K562 (cell line): ENCODE results near the gene TRMT1. TPM values are rescaled to one million over a fixed set of nuclear protein-coding genes. Genes with fewer than 3 reads are reported as not detected.

Experiments used
- CC2D1A ChIP-seq: fragments of 450-650 bp; IDR thresholded peaks from 2 replicates; pipeline ENCODE4 v1.6.1; 2017; ENCODE audit warnings: mild to moderate bottlenecking
- CCNT2 ChIP-seq: IDR thresholded peaks from 2 replicates; pipeline ENCODE4 v1.6.1; 2011; ENCODE audit warnings: borderline replicate concordance, low read depth, mild to moderate bottlenecking, moderate library complexity, mixed read lengths, low read length; ENCODE audit not compliant: insufficient read length; ENCODE audit errors: extremely low read depth
- EGR1 ChIP-seq: fragments of 450-650 bp; conservative IDR thresholded peaks from 2 replicates; pipeline ENCODE4 v1.6.1; 2017; ENCODE audit warnings: mild to moderate bottlenecking
- EWSR1 ChIP-seq: fragments of 450-650 bp; IDR thresholded peaks from 2 replicates; pipeline ENCODE4 v1.6.1; 2018; ENCODE audit warnings: borderline replicate concordance, mild to moderate bottlenecking, low read depth, moderate library complexity; ENCODE audit not compliant: partially characterized antibody
- FOXJ3 ChIP-seq: sonication (generic); formaldehyde crosslinking; IDR thresholded peaks from 2 replicates; pipeline ENCODE4 v1.4.0; 2020; ENCODE audit warnings: mild to moderate bottlenecking, missing genetic modification reagents
- HDAC3 ChIP-seq: fragments of 450-650 bp; IDR thresholded peaks from 2 replicates; pipeline ENCODE4 v1.6.1; 2018; ENCODE audit warnings: borderline replicate concordance, mild to moderate bottlenecking, moderate library complexity; ENCODE audit not compliant: partially characterized antibody
- HNRNPUL1 ChIP-seq: fragments of 200-400 bp; formaldehyde crosslinking; IDR thresholded peaks from 2 replicates; pipeline ENCODE4 v1.6.1; 2017; ENCODE audit warnings: low read length
- HOXB6 ChIP-seq: fragments of 250-450 bp; sonication (Bioruptor Pico); IDR thresholded peaks from 2 replicates; pipeline ENCODE4 v1.5.1; 2022; ENCODE audit warnings: mild to moderate bottlenecking, borderline replicate concordance
- ILF3 ChIP-seq: fragments of 450-650 bp; IDR thresholded peaks from 2 replicates; pipeline ENCODE4 v1.6.1; 2018; ENCODE audit warnings: antibody characterized with exemption, mild to moderate bottlenecking, moderate library complexity, borderline replicate concordance
- JUN ChIP-seq, 2 experiments: sonication (generic) in 1 of 2; formaldehyde crosslinking in 1 of 2; IDR thresholded peaks; 2 replicates each; pipeline versions ENCODE4 v1.6.1 to v1.8.0; 2012 to 2022; ENCODE audit warnings: borderline replicate concordance in 2 of 2, mild to moderate bottlenecking in 2 of 2, improper control_type of control experiment in 1 of 2, low read depth in 1 of 2, low read length in 1 of 2, missing genetic modification reagents in 1 of 2
- KAT7 ChIP-seq: sonication (generic); formaldehyde crosslinking; IDR thresholded peaks from 2 replicates; pipeline ENCODE4 v1.8.0; 2022; ENCODE audit warnings: missing genetic modification reagents, mild to moderate bottlenecking, borderline replicate concordance
- LCOR ChIP-seq: sonication (generic); formaldehyde crosslinking; IDR thresholded peaks from 2 replicates; pipeline ENCODE4 v1.8.0; 2022; ENCODE audit warnings: mild to moderate bottlenecking, missing genetic modification reagents
- MEIS2 ChIP-seq: fragments of 450-650 bp; IDR thresholded peaks from 2 replicates; pipeline ENCODE4 v1.6.1; 2014; ENCODE audit warnings: mild to moderate bottlenecking; ENCODE audit not compliant: partially characterized antibody
- NFIC ChIP-seq: fragments of 450-650 bp; IDR thresholded peaks from 2 replicates; pipeline ENCODE4 v1.6.1; 2017; ENCODE audit warnings: mild to moderate bottlenecking, inconsistent platforms
- NR2C1 ChIP-seq, 2 experiments: fragments of 450-650 bp; IDR thresholded peaks; 2 replicates each; pipeline ENCODE4 v1.6.1; 2017; ENCODE audit warnings: mild to moderate bottlenecking in 2 of 2, antibody characterized with exemption in 1 of 2, inconsistent platforms in 1 of 2, missing compliant biosample characterization in 1 of 2, missing genetic modification characterization in 1 of 2
- PTRF ChIP-seq: fragments of 450-650 bp; IDR thresholded peaks from 2 replicates; pipeline ENCODE4 v1.6.1; 2016; ENCODE audit warnings: mild to moderate bottlenecking, missing genetic modification characterization, missing compliant biosample characterization
- SMAD1 ChIP-seq: fragments of 150-350 bp; IDR thresholded peaks from 2 replicates; pipeline ENCODE4 v1.6.1; 2014; ENCODE audit warnings: low read length, low read depth; ENCODE audit not compliant: partially characterized antibody
- TAF9B ChIP-seq: fragments of 450-650 bp; IDR thresholded peaks from 2 replicates; pipeline ENCODE4 v1.6.1; 2018; ENCODE audit warnings: mild to moderate bottlenecking; ENCODE audit not compliant: partially characterized antibody
- TEAD2 ChIP-seq: fragments of 450-650 bp; IDR thresholded peaks from 2 replicates; pipeline ENCODE4 v1.6.1; 2016; ENCODE audit warnings: missing genetic modification characterization, control low read depth, missing compliant biosample characterization
- TRIM25 ChIP-seq: fragments of 450-650 bp; IDR thresholded peaks from 2 replicates; pipeline ENCODE4 v1.7.0; 2016; ENCODE audit warnings: borderline replicate concordance
- ZNF232 ChIP-seq: sonication (generic); formaldehyde crosslinking; IDR thresholded peaks from 2 replicates; pipeline ENCODE4 v1.8.0; 2022; ENCODE audit warnings: mild to moderate bottlenecking, missing genetic modification reagents
- ZNF740 ChIP-seq, 3 experiments: fragments of 200-800 bp in 1 of 3; sonication (Bioruptor generic) in 1 of 3; sonication (generic) in 1 of 3; formaldehyde crosslinking in 1 of 3; IDR thresholded peaks; 2 replicates each; pipeline versions ENCODE4 v1.6.1 to v1.8.0; 2016 to 2022; ENCODE audit warnings: mild to moderate bottlenecking in 2 of 3, missing compliant biosample characterization in 2 of 3, missing genetic modification characterization in 2 of 3, missing genetic modification reagents in 1 of 3
- polyA plus RNA-seq, 8 experiments: library from polyadenylated mRNA; depleted of rRNA in 4 of 8; stranded (reverse) in 5 of 8; unstranded in 3 of 8; fragments of >200 nt; fragmentation: Nextera tagmentation in 2 of 8; fragmentation: Illumina TruSeq in 1 of 8; extraction: Ambion mirVana in 2 of 8; extraction: Trizol in 1 of 8; gene quantifications; 2 replicates each; pipeline versions ENCODE4 v1.2.1 to v1.2.3, GENCODE V29; 2011 to 2014; ENCODE audit warnings: inconsistent platforms in 1 of 8, missing spikeins in 1 of 8
- total RNA-seq, 7 experiments: library from RNA; depleted of rRNA in 6 of 7; stranded (reverse); fragments of >200 nt in 6 of 7; fragmentation: Illumina TruSeq in 2 of 7; extraction: Trizol in 2 of 7; gene quantifications; 2 replicates each; pipeline versions ENCODE4 v1.2.1 to v1.2.3, GENCODE V29; 2011 to 2021; ENCODE audit warnings: low replicate concordance in 1 of 7
- TF ChIP-seq, protein P1 (sequence below): fragments of 200-800 bp; sonication (Bioruptor generic); IDR thresholded peaks from 2 replicates; pipeline ENCODE4 v1.6.1; 2017; ENCODE audit warnings: missing genetic modification characterization, missing compliant biosample characterization

The TRMT1 gene
- total and polyA plus RNA-seq, 9 of the 15 experiments (the other 6 are each of a cell fraction or from before 2014, with no cell fraction given), result 5.8 to 158 (median 54.3) TPM

- peak; percentile 65 for TF ChIP-seq HDAC3
- no peak for TF ChIP-seq EWSR1
- peak; percentile 67 for TF ChIP-seq TAF9B
- 0 out of 2 replicates have a peak, but pooled peaks have one; percentile 19 for TF ChIP-seq CC2D1A
- 0 out of 2 replicates have a peak, but pooled peaks have one; percentile 74 for TF ChIP-seq ZNF232 (CRISPR knock-in tag)
- peak; percentile 98 for TF ChIP-seq EGR1
- TF ChIP-seq ILF3, result no peak
- TF ChIP-seq CCNT2, result peak; percentile 76
- TF ChIP-seq TEAD2 (tag), result 0 out of 2 replicates have a peak, but pooled peaks have one; percentile 34
- TF ChIP-seq MEIS2, result no peak
- TF ChIP-seq LCOR (CRISPR knock-in tag), result no peak; the same call in 1 of the 2 replicates
- peak; percentile 17; the same call in 1 of the 2 replicates for TF ChIP-seq NFIC
- TF ChIP-seq TRIM25, result no peak
- 0 out of 2 replicates have a peak, but pooled peaks have one; percentile 46 for TF ChIP-seq JUN (IDR thresholded peaks at IDR 0.05; ENCODE audit: borderline replicate concordance, low read depth, low read length)
- TF ChIP-seq JUN (CRISPR knock-in tag; IDR thresholded peaks at IDR 0.05; ENCODE audit: borderline replicate concordance), result no peak
- TF ChIP-seq SMAD1, result peak; percentile 12
- no peak for TF ChIP-seq FOXJ3 (CRISPR knock-in tag)
- peak; percentile 6; the same call in 1 of the 2 replicates for TF ChIP-seq KAT7 (CRISPR knock-in tag)
- no peak for TF ChIP-seq HOXB6 (CRISPR knock-in tag)
- no peak for TF ChIP-seq PTRF (tag)
- TF ChIP-seq NR2C1 (IDR thresholded peaks at IDR 0.05), result no peak
- TF ChIP-seq NR2C1 (tag; IDR thresholded peaks at IDR 0.05), result no peak
- TF ChIP-seq, protein P1, sequence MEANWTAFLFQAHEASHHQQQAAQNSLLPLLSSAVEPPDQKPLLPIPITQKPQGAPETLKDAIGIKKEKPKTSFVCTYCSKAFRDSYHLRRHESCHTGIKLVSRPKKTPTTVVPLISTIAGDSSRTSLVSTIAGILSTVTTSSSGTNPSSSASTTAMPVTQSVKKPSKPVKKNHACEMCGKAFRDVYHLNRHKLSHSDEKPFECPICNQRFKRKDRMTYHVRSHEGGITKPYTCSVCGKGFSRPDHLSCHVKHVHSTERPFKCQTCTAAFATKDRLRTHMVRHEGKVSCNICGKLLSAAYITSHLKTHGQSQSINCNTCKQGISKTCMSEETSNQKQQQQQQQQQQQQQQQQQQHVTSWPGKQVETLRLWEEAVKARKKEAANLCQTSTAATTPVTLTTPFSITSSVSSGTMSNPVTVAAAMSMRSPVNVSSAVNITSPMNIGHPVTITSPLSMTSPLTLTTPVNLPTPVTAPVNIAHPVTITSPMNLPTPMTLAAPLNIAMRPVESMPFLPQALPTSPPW (CRISPR knock-in tag), result peak; percentile 56; the same call in 1 of the 2 replicates
- peak; percentile 71 for TF ChIP-seq ZNF740 (CRISPR knock-in tag; IDR thresholded peaks at IDR 0.05)
- TF ChIP-seq ZNF740 (tag; IDR thresholded peaks at IDR 0.05), result no peak
- TF ChIP-seq HNRNPUL1, result peak; percentile 61; the same call in 1 of the 2 replicates
Measured at GRCh38 chr19:13154241-13154778, 37.8 kb upstream of the TRMT1 start (continued).
